Measurements from ENCODE around the gene FBN1. TPM values are rescaled to one million over a fixed set of nuclear protein-coding genes. Genes with fewer than 3 reads are reported as not detected.

FBN1 gene
- total and polyA plus RNA-seq, 2 of the 13 experiments (the other 11 are each of a cell fraction or from before 2014, with no cell fraction given), result 1.5 to 3.0 TPM

DNA sequence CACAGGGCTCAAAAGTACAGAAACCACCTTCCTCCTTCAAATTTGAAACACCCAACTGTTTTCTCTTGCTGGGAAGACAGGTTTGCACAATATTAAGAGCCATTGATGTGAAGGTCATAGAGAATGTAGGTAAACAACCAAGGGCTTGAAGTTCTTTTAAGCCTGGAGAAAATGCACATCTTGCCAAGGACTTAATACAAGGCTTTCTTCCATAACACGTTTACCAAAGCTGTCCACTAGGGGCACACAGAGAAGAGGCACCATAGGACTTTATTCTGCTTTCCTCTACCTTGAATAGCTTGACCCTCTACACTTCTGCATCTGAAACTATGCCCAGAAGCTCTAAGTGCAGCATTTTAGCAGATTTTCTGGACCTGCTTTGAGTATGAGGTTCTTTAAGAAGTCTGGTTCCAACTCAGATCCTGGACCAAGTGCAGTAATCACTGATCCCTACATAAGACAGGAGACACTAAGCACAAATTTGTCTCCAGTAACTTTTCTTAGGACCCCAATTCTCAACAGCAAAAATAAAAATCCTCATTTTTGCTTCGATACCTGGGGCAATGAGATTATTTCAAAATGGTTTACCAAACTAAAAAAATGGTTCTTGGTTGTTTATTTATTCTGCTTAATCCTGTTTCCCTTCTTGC, 138.0 kb downstream of the FBN1 start:
- no peaks in the 10 kb centered on the region for H3K79me2 ChIP-seq (ENCODE audit: insufficient read depth, low read length)
- no peaks in the 10 kb centered on the region for H4K20me1 ChIP-seq (ENCODE audit: insufficient read depth, low read length)
- peaks cover 11% of the 10 kb centered on the region for H3K4me1 ChIP-seq (ENCODE audit: insufficient read depth, low read length)
- peak; percentile 73 for FAIRE-seq
- DNase-seq (ENCODE audit: low spot score), result peak; percentile 43
- in situ Hi-C loops (cut with HindIII; ENCODE audit: extremely low pct_ligation_motif_present, low pct_unique_long_range_greater_than_20kb) (no loop called here), intact Hi-C loops (cut with micrococcal nuclease; ENCODE audit: unreplicated experiment) (loop anchor here (5.0 kb wide), 1 partner anchor 140 kb away; no protein-coding TSS in a partner anchor)
- no peak overlapping the region for H3K9ac ChIP-seq (ENCODE audit: insufficient read depth, low read depth, low read length)
- no TSS peak for BruUV-seq (replicated peaks)
- no peak overlapping the region for H2AFZ ChIP-seq (ENCODE audit: low read length)
- 9% methylated on average over 2 of the region's 2 CpGs for WGBS (ENCODE audit: low lambda C conversion rate)
- POLR2A ChIA-PET, result no interaction called here
- peak; percentile 93 for ATAC-seq
- H3K36me3 ChIP-seq (replicated peaks in 1 of 2; ENCODE audit: control insufficient read depth in 1 of 2, insufficient read depth in 2 of 2, low read length in 2 of 2), result no peaks in the 10 kb centered on the region
- no peaks in the 10 kb centered on the region for H3K27me3 ChIP-seq (ENCODE audit: control insufficient read depth in 1 of 2, insufficient read depth in 2 of 2, low read length in 2 of 2)
- no peak overlapping the region for H3K27ac ChIP-seq (ENCODE audit: extremely low read length, insufficient read depth, low read length)
- CTCF ChIA-PET (ENCODE audit: low intra/inter-chr PET ratio, low total read pairs), result no interaction called here
- H3K4me3 ChIP-seq (replicated peaks in 1 of 3; ENCODE audit: insufficient read depth in 1 of 3, low read depth in 2 of 3, low read length in 3 of 3), result no peak overlapping the region
- no peaks in the 10 kb centered on the region for H3K9me3 ChIP-seq (ENCODE audit: low read length)
- no peak overlapping the region for H3K4me2 ChIP-seq (ENCODE audit: low read depth, low read length)
- TF ChIP-seq FOXA1 (IDR thresholded peaks at IDR 0.05), result no peak
- peak; percentile 27; the same call in 1 of the 2 replicates for TF ChIP-seq FOXA1 (CRISPR knock-in tag; IDR thresholded peaks at IDR 0.05)
- peak; percentile 24; the same call in 1 of the 2 replicates for TF ChIP-seq ZNF7 (CRISPR knock-in tag; IDR thresholded peaks at IDR 0.05)
- TF ChIP-seq CREM (IDR thresholded peaks at IDR 0.05), result no peak
- no peak for TF ChIP-seq CREM (CRISPR knock-in tag; IDR thresholded peaks at IDR 0.05)
- TF ChIP-seq HNF4A (CRISPR knock-in tag; IDR thresholded peaks at IDR 0.05), result peak; percentile 27; the same call in 1 of the 2 replicates
- no peak for TF ChIP-seq ZKSCAN1 (IDR thresholded peaks at IDR 0.05; ENCODE audit: low read length)
- peak; percentile 58 for TF ChIP-seq CTCF (CRISPR knock-in tag; IDR thresholded peaks at IDR 0.05)
- TF ChIP-seq TCF7 (IDR thresholded peaks at IDR 0.05; ENCODE audit: low read depth), result peak; percentile 26; the same call in 1 of the 2 replicates
- TF ChIP-seq ATF5 (CRISPR knock-in tag; IDR thresholded peaks at IDR 0.05; ENCODE audit: low read depth), result no peak
- peak; percentile 27; the same call in 1 of the 2 replicates for TF ChIP-seq HMG20A (CRISPR knock-in tag; IDR thresholded peaks at IDR 0.05; ENCODE audit: borderline replicate concordance)
- no peak for TF ChIP-seq FOXK1 (CRISPR knock-in tag; IDR thresholded peaks at IDR 0.05; ENCODE audit: borderline replicate concordance, low read depth)
- TF ChIP-seq, protein P1, sequence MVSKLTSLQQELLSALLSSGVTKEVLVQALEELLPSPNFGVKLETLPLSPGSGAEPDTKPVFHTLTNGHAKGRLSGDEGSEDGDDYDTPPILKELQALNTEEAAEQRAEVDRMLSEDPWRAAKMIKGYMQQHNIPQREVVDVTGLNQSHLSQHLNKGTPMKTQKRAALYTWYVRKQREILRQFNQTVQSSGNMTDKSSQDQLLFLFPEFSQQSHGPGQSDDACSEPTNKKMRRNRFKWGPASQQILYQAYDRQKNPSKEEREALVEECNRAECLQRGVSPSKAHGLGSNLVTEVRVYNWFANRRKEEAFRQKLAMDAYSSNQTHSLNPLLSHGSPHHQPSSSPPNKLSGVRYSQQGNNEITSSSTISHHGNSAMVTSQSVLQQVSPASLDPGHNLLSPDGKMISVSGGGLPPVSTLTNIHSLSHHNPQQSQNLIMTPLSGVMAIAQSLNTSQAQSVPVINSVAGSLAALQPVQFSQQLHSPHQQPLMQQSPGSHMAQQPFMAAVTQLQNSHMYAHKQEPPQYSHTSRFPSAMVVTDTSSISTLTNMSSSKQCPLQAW (CRISPR knock-in tag; IDR thresholded peaks at IDR 0.05), result no peak
- peak in 1 of 2 experiments; percentile 13; a peak in 1 of 4 replicates for TF ChIP-seq EP300 (IDR thresholded peaks at IDR 0.05; ENCODE audit: low read depth in 2 of 2, low read length in 2 of 2)
- no peak for TF ChIP-seq EP300 (CRISPR knock-in tag; IDR thresholded peaks at IDR 0.05; ENCODE audit: borderline replicate concordance)
- TF ChIP-seq NR2C2 (CRISPR knock-in tag; IDR thresholded peaks at IDR 0.05; ENCODE audit: borderline replicate concordance), result no peak
- peak; percentile 51; the same call in 1 of the 2 replicates for TF ChIP-seq FOXA3 (CRISPR knock-in tag; IDR thresholded peaks at IDR 0.05)
- TF ChIP-seq ARID5B (CRISPR knock-in tag; IDR thresholded peaks at IDR 0.05), result peak; percentile 25; the same call in 1 of the 2 replicates
- peak; percentile 56 for TF ChIP-seq GATAD2A (CRISPR knock-in tag; IDR thresholded peaks at IDR 0.05)
